ENCODE results near the gene BACH2. TPM values are rescaled to one million over a fixed set of nuclear protein-coding genes. Genes with fewer than 3 reads are reported as not detected.

The BACH2 gene
- total RNA-seq, 1 experiment from 2014 or later = 3.3 TPM

- Histone ChIP-seq H3K79me2 (ENCODE audit: insufficient read depth, low read length) (no peaks in the 10 kb centered on the region), H3K27me3 (ENCODE audit: insufficient read depth, low read length) (no peaks in the 10 kb centered on the region), H3K9ac (ENCODE audit: low read length) (no peak overlapping the region), H3K27ac (ENCODE audit: low read depth, low read length) (no peak overlapping the region), H3K9me3 (ENCODE audit: control insufficient read depth in 1 of 2, insufficient read depth in 1 of 2, low read depth in 1 of 2, low read length in 2 of 2) (no peaks in the 10 kb centered on the region), H3K4me3 (replicated peaks in 1 of 2; ENCODE audit: low read depth in 1 of 2, low read length in 2 of 2) (no peak overlapping the region), H4K20me1 (ENCODE audit: insufficient read depth) (no peaks in the 10 kb centered on the region), H3K36me3 (ENCODE audit: control insufficient read depth in 1 of 2, insufficient read depth in 2 of 2, low read length in 2 of 2) (no peaks in the 10 kb centered on the region), H3K9me2 (ENCODE audit: insufficient read depth) (no peaks in the 10 kb centered on the region), H2AFZ (ENCODE audit: low read depth, low read length, poor library complexity, severe bottlenecking) (no peak overlapping the region), H3K4me2 (ENCODE audit: low read length) (no peak overlapping the region), H3K4me1 (ENCODE audit: control insufficient read depth in 1 of 2, insufficient read depth in 2 of 2, low read length in 2 of 2) (no peaks in the 10 kb centered on the region)
- TF ChIP-seq, protein P1, sequence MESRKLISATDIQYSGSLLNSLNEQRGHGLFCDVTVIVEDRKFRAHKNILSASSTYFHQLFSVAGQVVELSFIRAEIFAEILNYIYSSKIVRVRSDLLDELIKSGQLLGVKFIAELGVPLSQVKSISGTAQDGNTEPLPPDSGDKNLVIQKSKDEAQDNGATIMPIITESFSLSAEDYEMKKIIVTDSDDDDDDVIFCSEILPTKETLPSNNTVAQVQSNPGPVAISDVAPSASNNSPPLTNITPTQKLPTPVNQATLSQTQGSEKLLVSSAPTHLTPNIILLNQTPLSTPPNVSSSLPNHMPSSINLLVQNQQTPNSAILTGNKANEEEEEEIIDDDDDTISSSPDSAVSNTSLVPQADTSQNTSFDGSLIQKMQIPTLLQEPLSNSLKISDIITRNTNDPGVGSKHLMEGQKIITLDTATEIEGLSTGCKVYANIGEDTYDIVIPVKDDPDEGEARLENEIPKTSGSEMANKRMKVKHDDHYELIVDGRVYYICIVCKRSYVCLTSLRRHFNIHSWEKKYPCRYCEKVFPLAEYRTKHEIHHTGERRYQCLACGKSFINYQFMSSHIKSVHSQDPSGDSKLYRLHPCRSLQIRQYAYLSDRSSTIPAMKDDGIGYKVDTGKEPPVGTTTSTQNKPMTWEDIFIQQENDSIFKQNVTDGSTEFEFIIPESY (IDR thresholded peaks at IDR 0.05; ENCODE audit: extremely low read depth, insufficient replicate concordance, low read length) = no peak
- TF ChIP-seq ZNF274 (IDR thresholded peaks at IDR 0.05; ENCODE audit: low read depth, low read length) = no peak
- TF ChIP-seq ELF1 (IDR thresholded peaks at IDR 0.05; ENCODE audit: borderline replicate concordance, low read depth) = no peak
- TF ChIP-seq CBX3 (IDR thresholded peaks at IDR 0.05; ENCODE audit: low read depth) = no peak
- TF ChIP-seq ZFX (IDR thresholded peaks at IDR 0.05) = no peak
- TF ChIP-seq CEBPB (IDR thresholded peaks at IDR 0.05; ENCODE audit: low read depth) = no peak
- DNase-seq (ENCODE audit: low read depth, low spot score) (no peak), ATAC-seq (no peak)
- POLR2A ChIA-PET = no interaction called here
- CTCF ChIA-PET = no interaction called here
- BruUV-seq (replicated peaks) = no TSS peak
- intact Hi-C loops (cut with micrococcal nuclease) = no loop called here
- RAD21 ChIA-PET (ENCODE audit: low non-redundant PET in 1 of 2, low total read pairs in 2 of 2, uncharacterized antibody in 2 of 2, unreplicated experiment in 2 of 2) = interaction anchor here in 1 of 2 experiments (0.6 kb wide), 1 partner anchor 350 kb away, joined by 3 read pairs; no protein-coding TSS in a partner anchor
These were observed 169.8 kb downstream of the BACH2 start for GRCh38 chr6:90126839-90127238.

GRCh38 chr6:90126181-90126580 is 170.5 kb downstream of the BACH2 start:
- ATAC-seq = no peak
- H3K27me3 ChIP-seq (ENCODE audit: insufficient read depth, low read length) = no peaks in the 10 kb centered on the region
- no peak overlapping the region for H3K27ac ChIP-seq (ENCODE audit: low read depth, low read length)
- no peak for DNase-seq (ENCODE audit: low read depth, low spot score)
- POLR2A ChIA-PET = no interaction called here
- H3K4me1 ChIP-seq (ENCODE audit: control insufficient read depth in 1 of 2, insufficient read depth in 2 of 2, low read length in 2 of 2) = no peaks in the 10 kb centered on the region
- H3K36me3 ChIP-seq (ENCODE audit: control insufficient read depth in 1 of 2, insufficient read depth in 2 of 2, low read length in 2 of 2) = no peaks in the 10 kb centered on the region
- H3K9me2 ChIP-seq (ENCODE audit: insufficient read depth) = no peaks in the 10 kb centered on the region
- no peak overlapping the region for H3K4me3 ChIP-seq (replicated peaks in 1 of 2; ENCODE audit: low read depth in 1 of 2, low read length in 2 of 2)
- no peak overlapping the region for H3K4me2 ChIP-seq (ENCODE audit: low read length)
- CTCF ChIA-PET = no interaction called here
- H3K9ac ChIP-seq (ENCODE audit: low read length) = no peak overlapping the region
- H3K79me2 ChIP-seq (ENCODE audit: insufficient read depth, low read length) = no peaks in the 10 kb centered on the region
- H4K20me1 ChIP-seq (ENCODE audit: insufficient read depth) = no peaks in the 10 kb centered on the region
- intact Hi-C loops (cut with micrococcal nuclease) = no loop called here
- no peaks in the 10 kb centered on the region for H3K9me3 ChIP-seq (ENCODE audit: control insufficient read depth in 1 of 2, insufficient read depth in 1 of 2, low read depth in 1 of 2, low read length in 2 of 2)
- BruUV-seq (replicated peaks) = no TSS peak
- no peak overlapping the region for H2AFZ ChIP-seq (ENCODE audit: low read depth, low read length, poor library complexity, severe bottlenecking)
- RAD21 ChIA-PET (ENCODE audit: low non-redundant PET in 1 of 2, low total read pairs in 2 of 2, uncharacterized antibody in 2 of 2, unreplicated experiment in 2 of 2) = interaction anchor here in 1 of 2 experiments (0.6 kb wide), 1 partner anchor 351 kb away, joined by 3 read pairs; no protein-coding TSS in a partner anchor
- TF ChIP-seq SP1 (IDR thresholded peaks at IDR 0.05; ENCODE audit: low read depth) (no peak), TCF7L2 (IDR thresholded peaks at IDR 0.05; ENCODE audit: borderline replicate concordance, extremely low read depth, insufficient read depth, insufficient read length) (no peak), EZH2phosphoT487 (IDR thresholded peaks at IDR 0.05; ENCODE audit: borderline replicate concordance) (no peak), POLR2AphosphoS5 (IDR thresholded peaks at IDR 0.05; ENCODE audit: low read depth, low read length) (no peak), ZFX (IDR thresholded peaks at IDR 0.05) (no peak), EGR1 (IDR thresholded peaks at IDR 0.05; ENCODE audit: low read depth) (no peak), FOSL1 (IDR thresholded peaks at IDR 0.05; ENCODE audit: low read depth) (no peak), SIN3A (IDR thresholded peaks at IDR 0.05; ENCODE audit: low read depth) (no peak), ATF3 (IDR thresholded peaks at IDR 0.05) (no peak), ELF1 (IDR thresholded peaks at IDR 0.05; ENCODE audit: borderline replicate concordance, low read depth) (no peak), POLR2A (IDR thresholded peaks at IDR 0.05; ENCODE audit: borderline replicate concordance, extremely low read depth, insufficient read depth, insufficient read length) (no peak), SRF (IDR thresholded peaks at IDR 0.05; ENCODE audit: low read depth) (no peak)
- TF ChIP-seq, protein P2, sequence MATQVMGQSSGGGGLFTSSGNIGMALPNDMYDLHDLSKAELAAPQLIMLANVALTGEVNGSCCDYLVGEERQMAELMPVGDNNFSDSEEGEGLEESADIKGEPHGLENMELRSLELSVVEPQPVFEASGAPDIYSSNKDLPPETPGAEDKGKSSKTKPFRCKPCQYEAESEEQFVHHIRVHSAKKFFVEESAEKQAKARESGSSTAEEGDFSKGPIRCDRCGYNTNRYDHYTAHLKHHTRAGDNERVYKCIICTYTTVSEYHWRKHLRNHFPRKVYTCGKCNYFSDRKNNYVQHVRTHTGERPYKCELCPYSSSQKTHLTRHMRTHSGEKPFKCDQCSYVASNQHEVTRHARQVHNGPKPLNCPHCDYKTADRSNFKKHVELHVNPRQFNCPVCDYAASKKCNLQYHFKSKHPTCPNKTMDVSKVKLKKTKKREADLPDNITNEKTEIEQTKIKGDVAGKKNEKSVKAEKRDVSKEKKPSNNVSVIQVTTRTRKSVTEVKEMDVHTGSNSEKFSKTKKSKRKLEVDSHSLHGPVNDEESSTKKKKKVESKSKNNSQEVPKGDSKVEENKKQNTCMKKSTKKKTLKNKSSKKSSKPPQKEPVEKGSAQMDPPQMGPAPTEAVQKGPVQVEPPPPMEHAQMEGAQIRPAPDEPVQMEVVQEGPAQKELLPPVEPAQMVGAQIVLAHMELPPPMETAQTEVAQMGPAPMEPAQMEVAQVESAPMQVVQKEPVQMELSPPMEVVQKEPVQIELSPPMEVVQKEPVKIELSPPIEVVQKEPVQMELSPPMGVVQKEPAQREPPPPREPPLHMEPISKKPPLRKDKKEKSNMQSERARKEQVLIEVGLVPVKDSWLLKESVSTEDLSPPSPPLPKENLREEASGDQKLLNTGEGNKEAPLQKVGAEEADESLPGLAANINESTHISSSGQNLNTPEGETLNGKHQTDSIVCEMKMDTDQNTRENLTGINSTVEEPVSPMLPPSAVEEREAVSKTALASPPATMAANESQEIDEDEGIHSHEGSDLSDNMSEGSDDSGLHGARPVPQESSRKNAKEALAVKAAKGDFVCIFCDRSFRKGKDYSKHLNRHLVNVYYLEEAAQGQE (IDR thresholded peaks at IDR 0.05; ENCODE audit: low read depth) = no peak

Data from HCT116 (cell line).